Suprapubic skin (tissue), 4 donors: Measurements from ENCODE around the gene CA11. TPM values are rescaled to one million over a fixed set of nuclear protein-coding genes. Genes with fewer than 3 reads are reported as not detected.
A peak's percentile ranks its signal among the peaks of the same experiment; 100 is the strongest.

ENCODE experiments used
- DNase-seq, 2 donors: peaks; one replicate each; pipeline ENCODE4 v3.0.0-alpha.2; 2019; ENCODE audit warnings: low spot score in 2 of 2
- H3K27ac ChIP-seq: fragments of 200-600 bp; sonication (generic); one replicate; pipeline ENCODE4 v1.5.1; 2019
- H3K27me3 ChIP-seq: fragments of 200-600 bp; sonication (generic); one replicate; pipeline ENCODE4 v1.5.1; 2019
- H3K36me3 ChIP-seq: fragments of 200-600 bp; sonication (generic); one replicate; pipeline ENCODE4 v1.5.1; 2019
- H3K4me1 ChIP-seq: fragments of 200-600 bp; sonication (generic); one replicate; pipeline ENCODE4 v1.5.1; 2019
- H3K4me3 ChIP-seq: fragments of 200-600 bp; sonication (generic); one replicate; pipeline ENCODE4 v1.5.1; 2019; ENCODE audit warnings: mild to moderate bottlenecking
- H3K9me3 ChIP-seq: fragments of 200-600 bp; sonication (generic); one replicate; pipeline ENCODE4 v1.5.1; 2019
- CTCF ChIP-seq, 2 donors: fragments of 200-600 bp in 1 of 2; fragments of 450-650 bp in 1 of 2; sonication (generic) in 1 of 2; IDR thresholded peaks; one replicate each; pipeline ENCODE4 v1.5.1; 2016 to 2019; ENCODE audit warnings: antibody characterized with exemption in 2 of 2, mild to moderate bottlenecking in 1 of 2, moderate library complexity in 1 of 2
- EP300 ChIP-seq: sonication (generic); formaldehyde crosslinking; IDR thresholded peaks from one replicate; pipeline ENCODE4 v1.6.1; 2017; ENCODE audit warnings: antibody characterized with exemption
- POLR2A ChIP-seq, 2 donors: fragments of 450-650 bp; IDR thresholded peaks; one replicate each; pipeline ENCODE4 v1.6.1; 2017; ENCODE audit warnings: antibody characterized with exemption in 2 of 2, mild to moderate bottlenecking in 2 of 2, moderate library complexity in 2 of 2
- POLR2AphosphoS5 ChIP-seq, 3 donors: sonication (generic); formaldehyde crosslinking; IDR thresholded peaks; one replicate each; pipeline ENCODE4 v1.6.1; 2017; ENCODE audit warnings: antibody characterized with exemption in 3 of 3
- WGBS: methylation state at CpG from one replicate; pipeline ENCODE4 v1.1.5; 2018; 5-methylcytosine and 5-hydroxymethylcytosine counted together
- total RNA-seq, 4 donors: library from RNA; depleted of rRNA; stranded (reverse); fragments of >200 nt; gene quantifications; one replicate each; pipeline ENCODE4 v1.1.0, GENCODE V29; 2016

CA11 gene
- total RNA-seq, 4 donors from 2014 or later, result 8.8 to 11.0 (median 9.7) TPM

GRCh38 chr19:48616041-48616436 is 29.9 kb downstream of the CA11 start:
- no peak overlapping the region for H3K4me3 ChIP-seq
- no peak for DNase-seq
- peaks cover 30% of the 10 kb centered on the region for H3K36me3 ChIP-seq
- TF ChIP-seq POLR2A (IDR thresholded peaks at IDR 0.05) (no peak), CTCF (IDR thresholded peaks at IDR 0.05) (no peak), POLR2AphosphoS5 (IDR thresholded peaks at IDR 0.05) (no peak), EP300 (no peak)
- 75% methylated on average over 11 of the region's 16 CpGs for WGBS
- peak overlapping the region; percentile 88 for H3K27ac ChIP-seq
- no peaks in the 10 kb centered on the region for H3K27me3 ChIP-seq
- H3K9me3 ChIP-seq, result no peaks in the 10 kb centered on the region
- H3K4me1 ChIP-seq, result peaks cover 57% of the 10 kb centered on the region

GRCh38 chr19:48615231-48616040 is 30.6 kb downstream of the CA11 start:
- peaks cover 30% of the 10 kb centered on the region for H3K36me3 ChIP-seq
- peak overlapping the region; percentile 27 for H3K27ac ChIP-seq
- no peak overlapping the region for H3K4me3 ChIP-seq
- TF ChIP-seq POLR2AphosphoS5 (IDR thresholded peaks at IDR 0.05), result no peak
- no peak for TF ChIP-seq POLR2A (IDR thresholded peaks at IDR 0.05)
- no peak for TF ChIP-seq CTCF (IDR thresholded peaks at IDR 0.05)
- TF ChIP-seq EP300, result no peak
- 56% methylated on average over 15 of the region's 19 CpGs for WGBS
- DNase-seq, result no peak
- H3K27me3 ChIP-seq, result no peaks in the 10 kb centered on the region
- peaks cover 55% of the 10 kb centered on the region for H3K4me1 ChIP-seq
- no peaks in the 10 kb centered on the region for H3K9me3 ChIP-seq

GRCh38 chr19:48614436-48615230 is 31.4 kb downstream of the CA11 start, which contains the start of gene FAM83E:
FAM83E (minus strand) TSS chr19:48615076; CDS start chr19:48613372, 1,704 bp downstream.
- H3K27ac ChIP-seq, result peak within 1 kb of the TSS; percentile 69
- TF ChIP-seq POLR2A (IDR thresholded peaks at IDR 0.05), result no peak
- no peak for TF ChIP-seq EP300
- no peak for TF ChIP-seq CTCF (IDR thresholded peaks at IDR 0.05)
- peak in 1 of 3 donors; percentile 41 for TF ChIP-seq POLR2AphosphoS5 (IDR thresholded peaks at IDR 0.05)
- peak within 1 kb of the TSS; percentile 21 for H3K4me3 ChIP-seq
- H3K27me3 ChIP-seq, result no peaks in the 10 kb centered on the region
- DNase-seq, result peak in 1 of 2 donors; percentile 72
- peaks cover 30% of the 10 kb centered on the region for H3K36me3 ChIP-seq
- no peaks in the 10 kb centered on the region for H3K9me3 ChIP-seq
- WGBS, result 39% methylated on average over 16 of the region's 31 CpGs
- H3K4me1 ChIP-seq, result peaks cover 47% of the 10 kb centered on the region

- H3K27ac ChIP-seq, result peak overlapping the region; percentile 69
- WGBS, result 66% methylated on average over 13 of the region's 13 CpGs
- H3K4me1 ChIP-seq, result peaks cover 45% of the 10 kb centered on the region
- no peak for TF ChIP-seq CTCF (IDR thresholded peaks at IDR 0.05)
- TF ChIP-seq EP300, result no peak
- no peak for TF ChIP-seq POLR2AphosphoS5 (IDR thresholded peaks at IDR 0.05)
- H3K4me3 ChIP-seq, result no peak overlapping the region
- no peak for DNase-seq
- no peaks in the 10 kb centered on the region for H3K9me3 ChIP-seq
- no peaks in the 10 kb centered on the region for H3K27me3 ChIP-seq
- peaks cover 30% of the 10 kb centered on the region for H3K36me3 ChIP-seq
Measured at GRCh38 chr19:48613852-48614435, 32.0 kb downstream of the CA11 start.
